H1 (cell line): Measurements from ENCODE around the gene ETV7. TPM values are rescaled to one million over a fixed set of nuclear protein-coding genes. Genes with fewer than 3 reads are reported as not detected.
A peak's percentile ranks its signal among the peaks of the same experiment; 100 is the strongest.

ENCODE experiments used
- NRF1 ChIP-seq: IDR thresholded peaks from 2 replicates; pipeline ENCODE4 v1.6.1; 2011; ENCODE audit warnings: mild to moderate bottlenecking, low read depth, low read length, improper control_type of control experiment
- RAD21 ChIP-seq, 2 experiments: IDR thresholded peaks in 1 of 2; conservative IDR thresholded peaks in 1 of 2; 2 replicates each; pipeline ENCODE4 v1.6.1; 2011; ENCODE audit warnings: low read depth in 2 of 2, low read length in 2 of 2, improper control_type of control experiment in 1 of 2, inconsistent platforms in 1 of 2, mild to moderate bottlenecking in 1 of 2, moderate library complexity in 1 of 2
- RXRA ChIP-seq: IDR thresholded peaks from 2 replicates; pipeline ENCODE4 v1.6.1; 2011; ENCODE audit warnings: low read depth, mild to moderate bottlenecking, low read length, moderate library complexity; ENCODE audit not compliant: insufficient read depth
- SIN3A ChIP-seq, 2 experiments: IDR thresholded peaks in 1 of 2; conservative IDR thresholded peaks in 1 of 2; 2 replicates each; pipeline ENCODE4 v1.6.1; 2011 to 2012; ENCODE audit warnings: low read length in 2 of 2, improper control_type of control experiment in 1 of 2, low read depth in 1 of 2, mild to moderate bottlenecking in 1 of 2
- polyA plus RNA-seq, 7 experiments: library from polyadenylated mRNA; depleted of rRNA in 3 of 7; stranded (reverse) in 5 of 7; unstranded in 2 of 7; fragments of >200 nt in 5 of 7; fragments of 200-250 nt in 2 of 7; gene quantifications; 1 replicate in 5 of 7; 2 replicates in 1 of 7; 4 replicates in 1 of 7; pipeline versions ENCODE4 v1.2.1 to v1.2.3, GENCODE V29; 2011 to 2013; ENCODE audit warnings: missing spikeins in 2 of 7, mixed read lengths in 2 of 7
- total RNA-seq: library from RNA; stranded (reverse); fragmentation: NEBNext Ultra II Directional; extraction: Animal tissue kit (Norgen Biotek cat#: 25700); gene quantifications from 2 replicates; pipeline ENCODE4 v1.2.1, GENCODE V29; 2021

Gene ETV7
- total and polyA plus RNA-seq, 2 of the 8 experiments (the other 6 are each of a cell fraction or from before 2014, with no cell fraction given): 0.54 to 2.4 TPM

DNA sequence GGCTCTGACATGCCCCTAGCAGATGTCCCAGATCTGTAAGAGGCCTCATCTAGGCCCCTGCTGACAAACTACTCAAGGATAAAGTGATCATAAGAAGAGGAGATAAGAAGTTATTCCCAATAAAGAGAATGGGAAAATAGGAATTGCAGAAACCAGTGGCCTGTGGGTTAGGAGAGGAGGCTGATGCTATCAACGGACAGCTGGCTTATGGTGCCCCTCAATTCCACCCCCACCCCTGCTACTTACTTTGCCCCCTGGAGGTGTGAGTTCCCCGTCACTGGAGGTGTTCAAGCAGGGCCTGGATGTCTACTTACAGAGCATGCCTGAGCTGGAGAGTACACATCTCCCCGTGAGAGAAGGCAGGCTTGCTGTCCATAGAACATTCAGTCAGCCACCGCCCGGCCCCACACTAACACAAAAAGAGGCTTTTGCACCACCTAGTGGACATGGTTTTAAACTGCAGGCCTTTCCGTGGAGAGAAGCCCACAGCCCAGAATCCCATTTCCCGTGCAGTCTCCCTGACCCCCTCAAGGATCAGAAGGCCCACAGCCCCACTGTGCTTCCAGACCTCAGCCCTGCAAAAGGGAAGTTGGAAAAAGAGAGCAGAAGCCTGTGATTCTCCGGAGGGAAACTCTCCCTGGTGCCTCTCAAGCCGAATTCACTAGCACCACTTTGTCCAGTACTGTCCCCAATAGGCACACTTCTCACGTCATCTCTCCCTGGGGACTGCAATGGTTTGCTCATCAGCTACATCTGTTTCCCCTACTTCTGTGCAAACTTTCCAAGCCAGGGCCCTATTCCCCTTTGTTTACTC lies 27.0 kb downstream of the ETV7 start (continued):
- TF ChIP-seq RXRA: no peak
- peak; percentile 93 to 95 for TF ChIP-seq RAD21 (IDR thresholded peaks at IDR 0.05 in 1 of 2, conservative IDR thresholded peaks at IDR 0.05 in 1 of 2; ENCODE audit: low read depth in 2 of 2, low read length in 2 of 2)
- no peak for TF ChIP-seq NRF1
- TF ChIP-seq SIN3A (conservative IDR thresholded peaks at IDR 0.05 in 1 of 2, IDR thresholded peaks at IDR 0.05 in 1 of 2; ENCODE audit: low read depth in 1 of 2, low read length in 2 of 2): 0 out of 4 replicates have a peak, but pooled peaks of 1 of the 2 experiments have one; percentile 33
- TF ChIP-seq, all 59 proteins: peak for 3
